ENCODE measurements around the gene MSTN. TPM values are rescaled to one million over a fixed set of nuclear protein-coding genes. Genes with fewer than 3 reads are reported as not detected.
"Not testable (repeated sequence)": the region's sequence is repeated elsewhere in the genome, so short reads cannot be mapped to it uniquely, and the experiment has no call there.

The MSTN gene
- total RNA-seq, 2 experiments from 2014 or later = not detected

DNA sequence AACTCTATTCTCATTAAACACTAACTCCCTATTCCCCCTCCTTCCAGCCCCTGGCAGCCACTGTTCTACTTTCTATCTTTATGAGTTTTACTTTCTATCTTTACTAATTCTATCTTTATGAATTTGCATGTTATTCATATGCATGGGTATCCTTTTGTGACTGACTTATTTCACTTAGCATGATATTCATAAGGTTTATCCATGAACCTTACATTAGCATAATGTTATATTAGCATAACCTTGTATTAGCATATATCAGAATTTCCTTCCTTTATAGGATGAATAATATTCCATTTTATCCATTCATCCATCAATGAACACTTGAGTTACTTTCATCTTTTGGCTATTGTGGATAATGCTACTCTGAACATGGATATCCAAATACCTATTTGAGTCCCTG is 41.8 kb downstream of the MSTN start:
- Mint-ChIP-seq H3K4me3 (no peak overlapping the region), H3K4me1 (ENCODE audit: low read depth) (no peaks in the 10 kb centered on the region), H3K27ac (no peak overlapping the region), H3K9me3 (peaks cover 11% of the 10 kb centered on the region), H3K36me3 (ENCODE audit: low read depth) (peaks cover 4% of the 10 kb centered on the region), H3K27me3 (peaks cover 25% of the 10 kb centered on the region)
- TF ChIP-seq, protein P1, sequence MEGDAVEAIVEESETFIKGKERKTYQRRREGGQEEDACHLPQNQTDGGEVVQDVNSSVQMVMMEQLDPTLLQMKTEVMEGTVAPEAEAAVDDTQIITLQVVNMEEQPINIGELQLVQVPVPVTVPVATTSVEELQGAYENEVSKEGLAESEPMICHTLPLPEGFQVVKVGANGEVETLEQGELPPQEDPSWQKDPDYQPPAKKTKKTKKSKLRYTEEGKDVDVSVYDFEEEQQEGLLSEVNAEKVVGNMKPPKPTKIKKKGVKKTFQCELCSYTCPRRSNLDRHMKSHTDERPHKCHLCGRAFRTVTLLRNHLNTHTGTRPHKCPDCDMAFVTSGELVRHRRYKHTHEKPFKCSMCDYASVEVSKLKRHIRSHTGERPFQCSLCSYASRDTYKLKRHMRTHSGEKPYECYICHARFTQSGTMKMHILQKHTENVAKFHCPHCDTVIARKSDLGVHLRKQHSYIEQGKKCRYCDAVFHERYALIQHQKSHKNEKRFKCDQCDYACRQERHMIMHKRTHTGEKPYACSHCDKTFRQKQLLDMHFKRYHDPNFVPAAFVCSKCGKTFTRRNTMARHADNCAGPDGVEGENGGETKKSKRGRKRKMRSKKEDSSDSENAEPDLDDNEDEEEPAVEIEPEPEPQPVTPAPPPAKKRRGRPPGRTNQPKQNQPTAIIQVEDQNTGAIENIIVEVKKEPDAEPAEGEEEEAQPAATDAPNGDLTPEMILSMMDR (IDR thresholded peaks at IDR 0.05) = no peak
- H3K27me3 ChIP-seq (ENCODE audit: control insufficient read depth in 1 of 2, insufficient read depth in 2 of 2, low read length in 2 of 2) = no peaks in the 10 kb centered on the region
- ChIA-PET CTCF (no interaction called here), POLR2A (no interaction called here)
- no peak for ATAC-seq (ENCODE audit: poor library complexity)
- no peak overlapping the region for H3K27ac ChIP-seq (ENCODE audit: low read depth in 1 of 2, low read length in 2 of 2)
- peaks cover 4 to 19% of the 10 kb centered on the region in 2 experiments for H3K9me3 ChIP-seq (ENCODE audit: control insufficient read depth in 1 of 2, insufficient read depth in 1 of 2, low read length in 2 of 2)
- H3K4me3 ChIP-seq (ENCODE audit: low read length) = no peak overlapping the region
- H3K4me1 ChIP-seq (ENCODE audit: insufficient read depth, low read length) = no peaks in the 10 kb centered on the region
- intact Hi-C loops (cut with DNase I, micrococcal nuclease) = no loop called here
- DNase-seq = no peak
- no peaks in the 10 kb centered on the region for H3K36me3 ChIP-seq (ENCODE audit: insufficient read depth, low read length)

DNA sequence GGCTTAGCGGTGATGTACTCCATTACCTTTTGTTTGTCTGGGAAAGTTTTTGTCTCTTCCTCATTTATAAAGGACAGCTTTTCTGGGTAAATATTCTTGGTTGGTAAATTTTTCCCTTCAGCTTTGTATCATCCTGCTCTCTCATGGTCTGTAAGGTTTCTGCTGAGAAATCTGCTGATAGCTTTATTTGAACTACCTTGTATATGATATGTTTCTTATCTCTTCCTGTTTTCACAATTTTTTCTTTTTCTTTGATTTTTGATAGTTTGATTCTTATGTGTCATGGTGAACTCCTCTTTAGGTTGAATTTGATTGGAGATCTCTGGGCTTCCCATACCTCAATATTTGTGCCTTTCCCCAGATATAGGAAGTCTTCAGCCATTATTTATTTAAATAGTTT is 44.7 kb downstream of the MSTN start:
- no peak for DNase-seq
- H3K27ac Mint-ChIP-seq = no peak overlapping the region
- no peak overlapping the region for H3K4me3 Mint-ChIP-seq
- H3K27me3 Mint-ChIP-seq = peaks cover 27% of the 10 kb centered on the region
- no peaks in the 10 kb centered on the region for H3K36me3 ChIP-seq (ENCODE audit: insufficient read depth, low read length)
- H3K4me1 Mint-ChIP-seq (ENCODE audit: low read depth) = no peaks in the 10 kb centered on the region
- peaks cover 17% of the 10 kb centered on the region for H3K9me3 Mint-ChIP-seq
- no peak overlapping the region for H3K27ac ChIP-seq (ENCODE audit: low read depth in 1 of 2, low read length in 2 of 2)
- intact Hi-C loops (cut with DNase I, micrococcal nuclease) = no loop called here
- TF ChIP-seq, protein P1 (IDR thresholded peaks at IDR 0.05) = no peak
- CTCF ChIA-PET = no interaction called here
- H3K36me3 Mint-ChIP-seq (ENCODE audit: low read depth) = peaks cover 4% of the 10 kb centered on the region
- ATAC-seq (ENCODE audit: poor library complexity) = no peak
- H3K9me3 ChIP-seq (ENCODE audit: control insufficient read depth in 1 of 2, insufficient read depth in 1 of 2, low read length in 2 of 2) = peaks cover 9 to 19% of the 10 kb centered on the region in 2 experiments
- no peaks in the 10 kb centered on the region for H3K27me3 ChIP-seq (ENCODE audit: control insufficient read depth in 1 of 2, insufficient read depth in 2 of 2, low read length in 2 of 2)
- POLR2A ChIA-PET = no interaction called here
- H3K4me1 ChIP-seq (ENCODE audit: insufficient read depth, low read length) = no peaks in the 10 kb centered on the region
- no peak overlapping the region for H3K4me3 ChIP-seq (ENCODE audit: low read length)

DNA sequence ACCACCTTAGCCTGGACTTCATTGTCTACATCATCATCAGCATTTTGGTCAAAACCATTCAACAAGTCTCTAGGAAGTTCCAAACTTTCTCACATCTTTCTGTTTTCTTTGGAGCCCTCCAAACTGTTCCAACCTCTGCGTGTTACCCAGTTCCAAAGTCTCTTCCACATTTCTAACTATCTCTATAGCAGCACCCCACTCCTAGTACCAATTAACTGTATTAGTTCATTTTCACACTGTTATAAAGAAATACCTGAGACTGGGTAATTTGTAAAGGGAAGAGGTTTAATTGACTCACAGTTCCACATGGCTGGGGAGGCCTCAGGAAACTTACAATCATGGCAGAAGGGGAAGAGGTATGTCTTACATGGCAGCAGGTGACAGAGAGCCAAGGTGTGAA is 46.6 kb downstream of the MSTN start:
- peaks cover 17% of the 10 kb centered on the region for H3K9me3 Mint-ChIP-seq

More for the DNA sequence above, 46.6 kb downstream of the MSTN start:
- H3K36me3 ChIP-seq (ENCODE audit: insufficient read depth, low read length); H3K27ac Mint-ChIP-seq; POLR2A ChIA-PET; H3K4me3 ChIP-seq (ENCODE audit: low read length); ATAC-seq (ENCODE audit: poor library complexity); H3K4me3 Mint-ChIP-seq; CTCF ChIA-PET; H3K4me1 ChIP-seq (ENCODE audit: insufficient read depth, low read length); H3K27me3 ChIP-seq (ENCODE audit: control insufficient read depth in 1 of 2, insufficient read depth in 2 of 2, low read length in 2 of 2); H3K4me1 Mint-ChIP-seq (ENCODE audit: low read depth); H3K36me3 Mint-ChIP-seq (ENCODE audit: low read depth); DNase-seq; H3K27ac ChIP-seq (ENCODE audit: low read depth in 1 of 2, low read length in 2 of 2); intact Hi-C loops (cut with DNase I, micrococcal nuclease): not testable (repeated sequence)
- H3K9me3 ChIP-seq (ENCODE audit: control insufficient read depth in 1 of 2, insufficient read depth in 1 of 2, low read length in 2 of 2) = peaks cover 9 to 19% of the 10 kb centered on the region in 2 experiments
- H3K27me3 Mint-ChIP-seq = peaks cover 20% of the 10 kb centered on the region
